Loucy (cell line): ENCODE measurements around the gene DSCAML1.

Experiments
- CTCF ChIP-seq: fragments of 200-600 bp; sonication (generic); conservative IDR thresholded peaks from 2 replicates; pipeline ENCODE4 v1.5.1; 2014; ENCODE audit warnings: mild to moderate bottlenecking, antibody characterized with exemption, low read length
- EZH2phosphoT487 ChIP-seq: fragments of 200-600 bp; IDR thresholded peaks from 2 replicates; pipeline ENCODE4 v1.6.1; 2018; ENCODE audit warnings: antibody characterized with exemption, mild to moderate bottlenecking, moderate library complexity, borderline replicate concordance

GRCh38 chr11:117476531-117477142, 320.4 kb downstream of the DSCAML1 start:
- no peak for TF ChIP-seq CTCF
- TF ChIP-seq EZH2phosphoT487: no peak
